ENCODE measurements around the gene SMAP1.
A peak's percentile ranks its signal among the peaks of the same experiment; 100 is the strongest.

Gene SMAP1

DNA sequence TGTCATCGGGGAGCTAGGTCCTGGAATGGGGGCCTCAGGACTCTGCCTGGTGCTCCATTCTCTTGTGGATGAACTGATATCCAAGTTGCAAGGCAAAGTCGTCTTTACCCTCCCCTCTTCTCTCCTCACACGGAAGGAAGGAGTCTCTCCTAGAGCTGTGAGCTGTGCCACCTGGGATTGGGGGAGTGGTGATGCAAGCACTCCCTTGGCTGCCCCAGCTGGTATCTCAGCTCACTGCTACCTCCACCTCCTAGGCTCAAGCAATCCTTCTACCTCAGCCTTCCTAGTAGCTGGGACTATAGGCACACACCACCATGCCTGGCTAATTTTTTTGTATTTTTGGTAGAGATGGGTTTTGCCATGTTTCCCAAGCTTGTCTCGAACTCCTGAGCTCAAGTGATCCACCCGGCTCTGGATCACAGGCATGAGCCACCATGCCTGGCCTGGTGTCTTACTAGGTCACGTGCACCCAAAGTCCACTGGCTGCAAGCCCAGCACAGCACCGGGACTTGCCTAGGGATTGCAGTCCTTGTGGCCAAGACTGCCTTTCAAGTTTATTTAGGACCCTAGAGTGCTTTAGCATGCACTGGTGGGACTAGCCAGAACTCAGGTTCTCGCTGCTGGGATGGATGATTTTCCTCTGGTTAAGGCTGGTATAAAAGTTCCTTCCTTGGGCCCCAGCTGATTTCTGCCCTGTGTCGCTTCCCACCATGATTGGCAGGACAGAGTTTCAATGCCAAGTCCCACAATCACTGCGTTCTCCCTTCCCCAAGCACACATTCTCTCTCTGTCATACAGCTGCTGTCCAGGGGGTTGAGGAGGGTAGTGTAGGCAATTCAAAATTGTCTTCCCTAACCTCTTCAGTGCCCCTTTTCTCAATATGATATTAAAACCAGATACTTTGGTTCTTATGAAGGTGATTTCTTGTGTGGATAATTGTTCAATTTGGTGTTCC is 33.5 kb downstream of the SMAP1 start:
- Mint-ChIP-seq H3K27ac (no peak overlapping the region), H3K4me3 (no peak overlapping the region), H3K36me3 (ENCODE audit: low read depth) (peaks cover 25% of the 10 kb centered on the region), H3K27me3 (ENCODE audit: low read depth) (no peaks in the 10 kb centered on the region), H3K9me3 (no peaks in the 10 kb centered on the region), H3K4me1 (ENCODE audit: low read depth) (peaks cover 5% of the 10 kb centered on the region)

DNA sequence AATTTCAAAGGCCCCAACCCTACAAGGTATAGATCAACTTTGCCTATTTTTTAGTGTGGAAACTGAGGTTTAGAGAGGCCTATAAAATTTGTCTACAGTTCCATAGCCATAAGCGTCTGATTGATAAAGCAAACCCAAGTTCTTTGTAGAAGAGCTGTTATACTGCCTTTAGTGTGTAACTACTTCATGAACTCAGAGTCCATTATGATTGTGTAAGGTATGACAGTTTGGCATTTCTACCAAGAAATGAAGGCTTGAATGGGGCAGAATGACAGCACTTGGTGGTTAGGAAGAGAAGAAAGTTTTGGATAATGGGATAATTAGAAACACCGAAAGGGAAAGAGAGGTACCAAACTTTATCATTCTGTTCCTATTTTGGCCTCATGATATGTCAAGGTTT is 38.1 kb downstream of the SMAP1 start:
- Mint-ChIP-seq H3K4me3 (no peak overlapping the region), H3K36me3 (ENCODE audit: low read depth) (peaks cover 8% of the 10 kb centered on the region), H3K27me3 (ENCODE audit: low read depth) (no peaks in the 10 kb centered on the region), H3K9me3 (no peaks in the 10 kb centered on the region), H3K27ac (no peak overlapping the region), H3K4me1 (ENCODE audit: low read depth) (peaks cover 8% of the 10 kb centered on the region)

DNA sequence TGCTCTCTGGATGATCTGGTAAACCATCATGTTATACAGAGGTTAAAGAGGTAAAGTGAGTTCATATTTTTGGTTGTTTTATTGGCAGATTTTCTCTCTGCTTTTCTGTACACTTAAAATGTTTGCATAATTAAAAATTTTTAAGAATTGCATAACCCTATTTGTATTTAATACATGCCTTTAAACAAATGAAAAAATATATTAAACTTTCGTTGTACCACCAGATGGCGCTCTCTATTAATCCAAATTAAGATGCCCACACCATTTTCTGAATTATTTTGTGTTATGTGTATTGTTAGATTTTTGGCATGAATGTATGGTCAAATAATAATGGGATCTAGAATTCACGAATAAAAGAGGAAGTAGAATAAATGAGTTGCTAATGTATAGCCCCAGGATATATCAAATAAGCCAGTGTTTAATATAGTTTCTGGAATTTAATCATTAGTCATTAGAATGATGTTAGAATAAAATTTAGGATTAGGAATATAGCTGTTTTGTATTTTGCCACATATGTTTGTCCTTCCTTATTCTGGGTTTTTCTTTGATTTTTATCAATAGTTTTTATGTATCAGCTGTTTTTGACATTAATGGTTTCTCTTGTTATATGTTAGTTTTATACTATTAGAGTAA is 38.9 kb downstream of the SMAP1 start:
- H3K27ac Mint-ChIP-seq = no peak overlapping the region
- peaks cover 8% of the 10 kb centered on the region for H3K4me1 Mint-ChIP-seq (ENCODE audit: low read depth)
- no peaks in the 10 kb centered on the region for H3K9me3 Mint-ChIP-seq
- H3K27me3 Mint-ChIP-seq (ENCODE audit: low read depth) = no peaks in the 10 kb centered on the region
- H3K36me3 Mint-ChIP-seq (ENCODE audit: low read depth) = peaks cover 6% of the 10 kb centered on the region
- H3K4me3 Mint-ChIP-seq = no peak overlapping the region

DNA sequence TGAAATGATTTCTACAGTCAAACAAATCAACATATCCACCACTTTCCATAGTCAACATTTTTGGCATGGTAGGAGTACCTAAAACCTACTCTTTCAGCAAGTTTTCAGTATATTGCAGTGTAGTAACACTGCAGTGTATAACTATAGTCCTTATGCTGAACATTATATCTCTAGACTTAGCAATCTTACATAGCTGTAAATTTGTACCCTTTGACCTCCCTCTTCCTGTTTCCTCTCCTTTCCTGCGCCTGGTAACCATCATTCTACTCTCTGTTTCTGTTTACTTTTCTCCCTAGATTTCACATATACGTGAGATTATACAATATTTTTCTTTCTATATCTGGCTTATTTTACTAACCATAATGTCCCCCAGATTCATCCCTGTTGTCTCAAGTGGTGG is 40.2 kb downstream of the SMAP1 start:
- H3K27me3 Mint-ChIP-seq (ENCODE audit: low read depth) = no peaks in the 10 kb centered on the region
- H3K9me3 Mint-ChIP-seq = no peaks in the 10 kb centered on the region
- H3K27ac Mint-ChIP-seq = no peak overlapping the region
- peaks cover 8% of the 10 kb centered on the region for H3K4me1 Mint-ChIP-seq (ENCODE audit: low read depth)
- H3K36me3 Mint-ChIP-seq (ENCODE audit: low read depth) = peaks cover 3% of the 10 kb centered on the region
- H3K4me3 Mint-ChIP-seq = no peak overlapping the region

DNA sequence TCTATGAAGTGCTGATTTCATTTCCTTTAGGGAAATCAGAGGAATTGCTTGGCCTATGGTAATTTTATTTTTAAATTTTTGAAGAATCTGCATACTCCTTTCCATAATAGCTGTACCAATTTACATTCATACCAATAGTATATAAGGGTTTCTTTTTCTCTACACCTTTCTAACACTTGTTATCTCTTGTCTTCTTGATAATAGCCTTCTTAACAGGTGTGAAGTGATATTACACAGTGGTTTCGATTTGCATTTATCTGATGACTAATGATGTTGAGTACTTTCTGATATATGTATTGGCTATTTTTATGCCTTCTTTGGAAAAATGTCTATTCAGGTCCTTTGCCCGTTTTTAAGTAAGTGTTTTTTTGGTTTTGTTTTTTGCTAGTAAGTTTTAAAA is 40.8 kb downstream of the SMAP1 start:
- H3K4me3 Mint-ChIP-seq = no peak overlapping the region
- peaks cover 3% of the 10 kb centered on the region for H3K9me3 Mint-ChIP-seq
- H3K4me1 Mint-ChIP-seq (ENCODE audit: low read depth) = peaks cover 13% of the 10 kb centered on the region
- H3K36me3 Mint-ChIP-seq (ENCODE audit: low read depth) = peaks cover 3% of the 10 kb centered on the region
- no peak overlapping the region for H3K27ac Mint-ChIP-seq
- H3K27me3 Mint-ChIP-seq (ENCODE audit: low read depth) = no peaks in the 10 kb centered on the region

DNA sequence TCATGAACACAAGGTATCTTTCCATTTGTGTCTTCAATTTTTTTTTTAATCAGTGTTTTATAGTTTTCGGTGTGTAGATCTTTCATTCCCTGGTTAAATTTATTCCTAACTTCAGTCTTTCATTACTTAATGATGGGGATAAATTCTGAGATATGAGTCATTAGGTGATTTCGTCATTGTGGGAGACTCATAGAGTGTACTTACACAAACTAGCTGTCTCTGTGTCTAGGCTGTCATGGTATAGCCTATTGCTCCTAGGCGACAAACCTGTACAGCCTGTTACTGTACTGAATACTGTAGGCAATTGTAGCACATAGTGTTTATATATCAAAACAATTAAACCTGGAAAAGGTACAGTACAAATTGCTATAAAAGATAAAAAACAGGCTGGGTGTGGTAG is 42.1 kb downstream of the SMAP1 start:
- no peak overlapping the region for H3K4me3 Mint-ChIP-seq
- no peak overlapping the region for H3K27ac Mint-ChIP-seq
- H3K27me3 Mint-ChIP-seq (ENCODE audit: low read depth) = no peaks in the 10 kb centered on the region
- peaks cover 21% of the 10 kb centered on the region for H3K4me1 Mint-ChIP-seq (ENCODE audit: low read depth)
- H3K9me3 Mint-ChIP-seq = peaks cover 16% of the 10 kb centered on the region
- peaks cover 8% of the 10 kb centered on the region for H3K36me3 Mint-ChIP-seq (ENCODE audit: low read depth)

DNA sequence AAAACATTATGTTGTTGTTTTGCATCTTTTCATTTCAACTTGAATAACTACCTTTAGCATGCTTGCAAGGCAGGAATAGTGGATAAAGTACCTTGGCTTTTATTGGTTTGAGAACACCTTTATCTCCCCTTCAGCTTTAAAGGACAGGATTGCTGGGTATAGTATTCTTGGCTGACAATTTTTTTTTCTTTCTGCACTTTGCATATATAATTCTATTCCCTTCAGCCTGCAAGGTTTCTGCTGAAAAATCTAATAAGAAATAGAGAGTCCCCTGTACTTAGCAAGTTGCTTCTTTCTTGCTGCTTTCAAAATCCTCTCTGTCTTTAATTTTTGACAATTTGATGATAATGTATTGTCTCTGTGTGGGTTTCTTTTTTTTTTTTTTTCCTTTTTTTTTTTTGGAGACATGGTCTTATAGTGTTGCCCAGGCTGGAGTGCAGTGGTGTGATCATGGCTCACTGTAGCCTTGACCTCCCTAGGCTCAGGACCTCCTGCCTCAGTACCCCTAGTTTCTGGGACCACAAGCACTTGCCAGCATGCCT is 47.1 kb downstream of the SMAP1 start:
- Mint-ChIP-seq H3K4me3 (no peak overlapping the region), H3K36me3 (ENCODE audit: low read depth) (peaks cover 17% of the 10 kb centered on the region), H3K27ac (no peak overlapping the region), H3K9me3 (peaks cover 23% of the 10 kb centered on the region), H3K27me3 (ENCODE audit: low read depth) (no peaks in the 10 kb centered on the region), H3K4me1 (ENCODE audit: low read depth) (peaks cover 32% of the 10 kb centered on the region)

DNA sequence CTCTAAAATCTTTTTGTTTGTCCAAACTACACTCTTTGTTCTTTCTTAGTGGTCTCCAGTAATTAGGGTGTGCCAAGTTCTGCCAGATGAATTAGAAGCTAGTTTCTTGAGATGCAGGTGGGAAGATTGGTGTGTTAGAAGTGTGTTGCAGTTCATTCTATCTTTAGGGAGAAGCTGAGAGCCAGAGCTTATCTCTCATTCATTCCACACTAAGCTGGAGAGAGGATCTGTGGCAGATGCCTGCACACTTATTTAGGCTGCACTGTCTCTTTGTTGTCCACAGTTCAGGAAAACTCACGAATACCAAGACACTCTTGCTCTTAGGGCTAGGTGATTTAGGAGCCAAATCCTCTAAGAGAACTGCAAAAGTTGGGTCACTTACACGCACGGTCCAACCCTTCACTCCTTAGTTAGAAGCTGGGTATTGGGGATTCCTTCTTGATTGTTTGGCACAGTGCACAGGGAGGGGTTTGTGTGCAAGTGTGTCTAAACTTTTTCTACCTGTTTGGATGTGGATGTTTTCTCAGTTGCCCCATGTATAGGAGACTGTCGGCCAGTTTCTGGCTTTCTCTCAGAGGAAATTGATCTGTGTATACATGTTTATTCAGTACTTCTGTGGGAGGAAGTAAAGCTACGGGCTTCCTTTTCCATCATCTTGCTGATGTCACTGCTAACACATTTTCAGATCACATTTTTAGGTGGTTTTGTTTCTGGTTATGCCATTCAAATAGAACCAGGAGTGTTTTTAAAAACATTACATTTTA is 49.5 kb downstream of the SMAP1 start:
- Mint-ChIP-seq H3K4me1 (ENCODE audit: low read depth) (peaks cover 34% of the 10 kb centered on the region), H3K4me3 (peak overlapping the region; percentile 25), H3K27ac (peak overlapping the region; percentile 70)

DNA sequence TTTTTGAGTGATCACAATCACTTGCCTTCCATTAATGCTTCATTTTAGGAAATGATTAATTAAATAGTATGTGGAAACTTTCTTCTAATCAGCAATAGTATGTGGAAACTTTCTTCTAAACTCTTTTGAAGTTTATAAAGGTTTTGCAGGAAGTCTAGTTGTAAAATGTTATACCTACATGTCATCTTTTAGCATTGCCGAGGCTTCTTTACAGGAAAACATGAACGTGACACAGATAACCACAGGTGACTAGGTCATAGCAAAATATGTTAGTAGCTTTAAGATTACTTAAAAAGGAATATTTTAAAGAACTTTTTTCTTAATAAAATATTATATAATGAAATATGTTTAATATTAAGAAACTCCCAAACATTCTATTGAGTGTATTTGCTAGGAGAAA is 56.8 kb downstream of the SMAP1 start:
- no peaks in the 10 kb centered on the region for H3K27me3 Mint-ChIP-seq (ENCODE audit: low read depth)
- H3K4me3 Mint-ChIP-seq = no peak overlapping the region
- H3K27ac Mint-ChIP-seq = no peak overlapping the region
- no peaks in the 10 kb centered on the region for H3K9me3 Mint-ChIP-seq
- peaks cover 13% of the 10 kb centered on the region for H3K4me1 Mint-ChIP-seq (ENCODE audit: low read depth)
- H3K36me3 Mint-ChIP-seq (ENCODE audit: low read depth) = peaks cover 8% of the 10 kb centered on the region

More for the DNA sequence above, 49.5 kb downstream of the SMAP1 start:
- Mint-ChIP-seq H3K9me3 (peaks cover 23% of the 10 kb centered on the region), H3K36me3 (ENCODE audit: low read depth) (peaks cover 17% of the 10 kb centered on the region), H3K27me3 (ENCODE audit: low read depth) (no peaks in the 10 kb centered on the region)

DNA sequence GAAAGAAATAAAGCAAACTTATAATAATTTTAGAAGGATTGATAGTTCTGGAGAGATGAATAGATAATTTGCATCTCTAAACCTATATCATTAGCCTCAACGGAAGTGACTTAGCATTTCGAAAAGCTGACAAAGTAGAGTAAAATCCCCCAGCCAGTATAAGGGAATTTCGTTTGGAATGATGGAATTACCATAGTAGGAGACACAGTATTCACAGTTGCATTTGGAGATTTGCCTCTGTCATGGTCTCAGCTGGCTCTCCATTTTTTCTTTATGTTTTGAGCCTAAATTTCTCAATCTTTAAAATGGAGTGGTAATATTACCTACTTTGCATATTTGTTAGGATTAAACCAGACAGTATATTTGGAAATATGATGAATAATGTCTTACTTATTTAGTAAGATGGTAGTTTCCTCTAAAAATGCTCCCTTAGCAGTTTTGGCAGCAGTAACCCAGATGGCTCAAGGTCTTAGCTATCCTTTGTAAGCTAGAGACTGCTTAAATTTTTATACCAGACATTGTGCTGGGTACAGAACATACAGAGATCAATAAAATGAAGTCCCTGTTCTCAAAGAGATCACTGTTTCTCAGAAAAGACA is 58.2 kb downstream of the SMAP1 start:
- Mint-ChIP-seq H3K27ac (no peak overlapping the region), H3K4me1 (ENCODE audit: low read depth) (peaks cover 15% of the 10 kb centered on the region), H3K36me3 (ENCODE audit: low read depth) (peaks cover 8% of the 10 kb centered on the region), H3K27me3 (ENCODE audit: low read depth) (no peaks in the 10 kb centered on the region), H3K4me3 (no peak overlapping the region), H3K9me3 (no peaks in the 10 kb centered on the region)

DNA sequence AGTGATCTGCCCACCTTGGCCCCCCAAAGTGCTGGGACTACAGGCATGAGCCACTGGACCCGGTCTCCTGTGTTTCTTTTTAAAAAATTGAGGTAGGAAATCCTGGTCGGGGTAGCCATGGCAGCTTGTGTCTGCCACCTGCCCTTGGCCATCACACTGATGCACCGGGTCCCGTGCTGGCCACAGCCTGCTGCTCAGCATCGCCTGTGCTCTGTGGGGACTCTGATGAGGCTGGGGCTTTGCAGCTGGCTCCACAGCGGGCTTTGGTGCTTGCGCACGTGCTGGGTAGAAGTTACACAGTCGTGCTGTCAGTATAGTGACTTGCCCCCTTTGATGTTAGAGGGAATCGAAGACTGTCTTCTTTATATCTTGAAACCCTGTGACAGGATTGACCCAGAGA is 66.7 kb downstream of the SMAP1 start:
- Mint-ChIP-seq H3K36me3 (ENCODE audit: low read depth) (peaks cover 31% of the 10 kb centered on the region), H3K9me3 (no peaks in the 10 kb centered on the region), H3K27me3 (ENCODE audit: low read depth) (no peaks in the 10 kb centered on the region), H3K4me1 (ENCODE audit: low read depth) (peaks cover 12% of the 10 kb centered on the region), H3K27ac (no peak overlapping the region), H3K4me3 (no peak overlapping the region)

DNA sequence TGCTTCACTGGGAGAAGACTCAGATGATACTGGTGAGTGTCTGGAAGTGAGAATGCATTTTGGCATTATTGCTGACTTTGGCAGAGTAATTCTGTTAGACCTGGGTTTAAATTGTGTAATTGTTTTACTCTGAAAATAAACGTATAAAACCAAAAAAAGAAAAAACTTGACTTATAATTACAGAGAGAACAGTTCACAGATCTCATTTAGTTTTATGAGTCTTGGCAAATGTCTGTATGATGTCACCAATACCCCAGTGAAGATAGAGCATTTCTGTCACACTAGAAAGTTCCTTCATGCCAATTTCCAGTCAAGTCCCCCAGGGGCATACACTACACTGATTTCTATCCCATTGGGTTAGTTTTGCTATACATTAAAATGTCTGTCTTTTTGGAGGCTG is 67.3 kb downstream of the SMAP1 start:
- peaks cover 3% of the 10 kb centered on the region for H3K9me3 Mint-ChIP-seq
- H3K4me3 Mint-ChIP-seq = no peak overlapping the region
- H3K27me3 Mint-ChIP-seq (ENCODE audit: low read depth) = no peaks in the 10 kb centered on the region
- H3K4me1 Mint-ChIP-seq (ENCODE audit: low read depth) = peaks cover 11% of the 10 kb centered on the region
- peaks cover 35% of the 10 kb centered on the region for H3K36me3 Mint-ChIP-seq (ENCODE audit: low read depth)
- H3K27ac Mint-ChIP-seq = no peak overlapping the region

DNA sequence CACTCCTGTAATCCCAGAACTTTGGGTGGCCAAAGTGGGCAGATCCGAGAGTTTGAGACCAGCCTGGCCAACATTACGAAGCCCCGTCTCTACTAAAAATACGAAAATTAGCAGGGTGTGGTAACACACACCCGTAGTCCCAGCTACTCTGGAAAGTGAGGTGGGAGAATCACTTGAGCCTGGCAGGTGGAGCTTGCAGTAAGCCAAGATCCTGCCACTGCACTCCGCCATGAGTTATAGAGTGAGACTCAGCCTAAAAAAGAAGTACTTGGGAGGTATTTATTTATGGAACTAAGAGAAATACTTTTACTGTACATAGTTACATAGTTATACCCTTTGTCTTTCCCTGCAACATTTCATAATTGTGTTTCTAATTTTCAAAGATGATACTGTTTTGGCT is 67.8 kb downstream of the SMAP1 start:
- Mint-ChIP-seq H3K9me3 (peaks cover 8% of the 10 kb centered on the region), H3K4me3 (no peak overlapping the region), H3K4me1 (ENCODE audit: low read depth) (peaks cover 10% of the 10 kb centered on the region), H3K27ac (no peak overlapping the region), H3K27me3 (ENCODE audit: low read depth) (no peaks in the 10 kb centered on the region), H3K36me3 (ENCODE audit: low read depth) (peaks cover 40% of the 10 kb centered on the region)

DNA sequence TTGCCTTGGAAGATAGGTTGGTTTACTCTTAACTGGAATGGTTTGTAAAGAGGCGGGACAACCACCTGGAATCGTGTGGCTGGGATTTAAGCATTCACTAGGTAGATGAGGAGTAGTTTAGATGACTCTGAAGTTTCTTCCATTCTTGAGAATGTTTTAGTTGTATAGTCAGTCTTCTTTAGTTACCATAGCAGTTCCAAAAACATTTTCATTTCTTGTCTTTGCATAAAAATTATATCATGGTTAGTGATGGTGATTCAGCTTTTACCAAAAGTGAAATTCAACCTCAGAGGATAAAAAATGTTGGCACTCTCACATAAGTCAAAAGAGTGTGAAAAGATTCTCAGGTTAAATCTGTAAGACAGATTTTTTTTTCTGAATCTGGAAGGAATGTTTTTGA is 70.3 kb downstream of the SMAP1 start:
- Mint-ChIP-seq H3K9me3 (peaks cover 10% of the 10 kb centered on the region), H3K4me1 (ENCODE audit: low read depth) (peaks cover 6% of the 10 kb centered on the region), H3K27ac (no peak overlapping the region), H3K36me3 (ENCODE audit: low read depth) (peaks cover 59% of the 10 kb centered on the region), H3K27me3 (ENCODE audit: low read depth) (no peaks in the 10 kb centered on the region), H3K4me3 (no peak overlapping the region)
